HG03135 (cell line): ENCODE results near the gene CEACAM19.
"Not testable (repeated sequence)": the region's sequence is repeated elsewhere in the genome, so short reads cannot be mapped to it uniquely, and the experiment has no call there.

Experiments
- ATAC-seq: cut with Tn5 transposase; IDR thresholded peaks from one replicate; pipeline ENCODE4 v1.9.1; 2021; ENCODE audit warnings: mild to moderate bottlenecking, moderate library complexity; ENCODE audit not compliant: unreplicated experiment

Gene CEACAM19

GRCh38 chr19:44673510-44673909 is 2.2 kb downstream of the CEACAM19 start:
- ATAC-seq, result no peak

DNA sequence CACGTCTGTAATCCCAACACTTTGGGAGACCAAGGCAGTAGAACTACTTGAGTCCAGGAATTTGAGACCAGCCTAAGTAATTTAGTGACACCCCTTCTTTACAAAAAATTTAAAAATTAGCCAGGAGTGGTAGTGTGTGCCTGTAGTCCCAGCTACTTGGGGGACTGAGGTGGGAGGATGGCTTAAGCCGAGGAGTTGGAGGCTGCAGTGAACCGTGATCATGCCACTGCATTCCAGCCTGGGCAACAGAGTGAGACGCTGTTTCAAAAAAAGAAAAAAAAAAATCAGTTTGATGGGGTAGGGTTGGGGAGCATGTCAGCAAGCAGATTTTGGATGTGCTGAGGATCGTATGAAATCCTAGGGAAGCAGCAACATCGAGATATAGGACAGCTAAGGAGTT is 4.2 kb downstream of the CEACAM19 start:
- ATAC-seq, result no peak

- ATAC-seq, result no peak
Observed at GRCh38 chr19:44677019-44677811, 5.9 kb downstream of the CEACAM19 start.

DNA sequence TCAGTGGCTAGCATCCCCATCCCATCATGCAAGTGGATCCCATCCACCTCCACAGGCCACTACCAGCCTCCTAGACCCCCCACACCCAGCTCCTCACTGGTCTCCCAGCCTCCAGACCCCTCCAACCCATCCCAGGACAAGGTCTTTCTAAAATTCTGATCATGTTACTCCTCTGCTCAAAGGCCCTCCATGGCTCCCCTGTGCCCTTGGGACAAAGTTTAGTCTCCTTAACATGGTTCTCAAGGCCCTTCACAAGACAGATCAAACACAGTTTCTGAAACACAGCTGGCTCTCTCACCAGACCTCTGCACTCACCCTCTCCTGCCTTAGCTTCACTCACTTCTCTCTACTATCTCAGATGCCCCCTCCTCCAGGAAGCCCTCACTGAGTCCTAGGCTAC is 9.3 kb downstream of the CEACAM19 start:
- ATAC-seq, result no peak

GRCh38 chr19:44681992-44682790 is 10.9 kb downstream of the CEACAM19 start:
- ATAC-seq, result no peak

GRCh38 chr19:44682807-44683206 is 11.5 kb downstream of the CEACAM19 start:
- ATAC-seq, result no peak

DNA sequence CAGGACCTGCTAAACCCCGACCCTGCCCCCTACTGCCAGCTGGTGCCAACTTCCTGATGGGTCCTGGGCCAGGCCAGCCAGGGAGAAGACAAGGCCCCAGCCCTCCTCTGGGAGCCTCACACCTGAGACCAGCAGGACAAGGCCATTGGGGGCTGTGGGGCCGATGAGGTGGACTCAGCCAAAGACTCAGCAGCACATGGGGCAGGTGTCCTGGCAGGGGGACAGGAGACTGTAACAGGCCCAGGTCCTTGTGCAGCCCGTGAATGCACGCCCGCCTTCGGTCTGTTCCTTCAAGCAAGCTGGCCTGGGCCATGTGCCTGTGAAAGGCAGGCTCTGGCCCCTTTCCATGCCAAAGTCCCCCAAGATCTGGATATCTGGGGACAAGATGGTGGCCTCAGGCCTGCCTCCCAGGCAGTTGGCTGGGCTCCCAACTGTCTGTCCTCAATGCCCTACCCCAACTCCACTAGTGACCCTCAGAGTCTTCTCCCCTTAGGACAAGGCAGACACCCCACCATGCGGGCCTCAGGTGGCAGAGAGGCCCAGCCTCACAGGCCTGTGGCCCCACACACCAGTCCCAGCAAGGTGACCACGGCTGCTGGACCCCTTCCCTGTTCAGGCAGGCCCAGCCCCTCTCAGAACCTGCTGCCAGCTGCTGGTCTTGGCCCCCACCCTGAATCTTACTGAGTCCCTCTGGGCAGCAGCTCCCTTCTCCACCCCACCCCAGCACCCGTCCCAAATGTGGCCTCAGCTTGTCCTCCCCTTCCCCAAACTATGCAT is 12.3 kb downstream of the CEACAM19 start:
- no peak for ATAC-seq

DNA sequence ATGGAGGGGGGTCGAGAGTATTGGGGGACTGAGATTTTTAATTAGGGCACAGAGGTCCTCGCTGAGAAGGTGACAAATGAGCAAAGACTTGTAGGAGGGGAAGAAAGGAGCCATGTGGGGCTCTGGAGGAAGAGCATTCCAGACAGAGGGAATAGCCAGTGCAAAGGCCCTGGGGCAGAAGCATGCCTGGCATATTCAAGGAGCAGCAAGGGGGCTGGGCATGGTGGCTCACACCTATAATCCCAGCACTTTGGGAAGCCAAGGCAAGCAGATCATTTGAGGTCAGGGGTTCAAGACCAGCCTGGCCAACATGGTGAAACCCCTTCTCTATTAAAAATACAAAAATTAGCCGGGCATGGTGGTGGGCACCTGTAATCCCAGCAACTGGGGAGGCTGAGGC is 13.1 kb downstream of the CEACAM19 start:
- not testable (repeated sequence) for ATAC-seq

GRCh38 chr19:44684892-44685863 is 13.9 kb downstream of the CEACAM19 start:
- no peak for ATAC-seq

DNA sequence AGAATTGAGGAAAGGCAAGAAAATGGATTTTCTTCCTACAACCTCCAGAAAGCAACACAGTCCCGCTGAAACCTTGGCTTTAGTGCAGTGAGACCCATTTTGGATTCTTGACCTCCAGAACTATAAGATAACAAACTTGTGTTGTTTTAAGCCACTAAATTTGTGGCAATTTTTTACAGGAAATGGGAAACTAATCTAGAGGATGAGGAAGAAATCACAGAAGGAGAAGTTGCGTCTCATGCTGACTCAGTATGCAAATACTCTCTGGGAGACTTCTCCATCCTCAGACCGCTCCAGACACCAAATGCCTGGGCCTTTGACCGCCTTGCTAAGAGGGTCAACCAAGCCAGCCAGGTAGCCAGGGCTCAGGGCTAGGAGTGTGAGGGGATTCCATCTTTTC is 14.6 kb downstream of the CEACAM19 start:
- ATAC-seq, result no peak

DNA sequence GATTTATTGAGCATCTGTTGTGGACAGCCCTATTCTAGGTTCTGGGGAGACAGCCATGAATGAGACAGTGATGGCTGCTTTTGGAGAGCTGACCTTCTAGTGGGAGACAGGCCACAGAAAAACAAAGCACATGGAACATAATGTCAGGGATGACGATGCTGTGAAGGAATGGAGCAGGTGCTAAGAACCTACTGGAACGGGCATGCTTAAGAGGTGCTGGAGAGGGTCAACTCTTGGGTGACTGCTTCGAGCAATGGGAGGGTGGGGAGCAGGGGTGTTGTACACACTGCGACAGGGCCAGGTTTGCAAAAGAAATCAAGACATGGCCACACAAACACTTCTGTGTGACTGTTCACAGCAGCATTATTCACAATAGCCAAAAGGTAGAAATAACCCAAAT is 15.6 kb downstream of the CEACAM19 start:
- no peak for ATAC-seq

- ATAC-seq, result no peak
Observed at GRCh38 chr19:44687888-44688287, 16.6 kb downstream of the CEACAM19 start.

- no peak for ATAC-seq
Observed at GRCh38 chr19:44689290-44690130, 18.2 kb downstream of the CEACAM19 start.

DNA sequence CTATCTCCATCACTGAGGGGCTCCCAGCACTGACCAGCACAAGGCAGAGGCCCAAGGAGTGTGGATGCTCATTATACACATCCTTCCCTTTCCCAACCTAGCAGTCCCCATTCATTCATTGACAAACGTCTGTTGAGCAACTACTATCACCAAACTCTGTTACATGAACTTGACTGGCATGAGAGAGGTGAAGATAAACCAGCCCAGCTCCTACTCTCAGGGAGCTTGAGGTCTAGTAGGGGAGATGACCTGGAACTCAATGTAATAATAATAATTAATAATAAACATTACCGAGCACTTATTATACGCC is 18.8 kb downstream of the CEACAM19 start:
- no peak for ATAC-seq

- ATAC-seq, result no peak
Observed at GRCh38 chr19:44692379-44692721, 21.1 kb downstream of the CEACAM19 start.

- no peak for ATAC-seq
Observed at GRCh38 chr19:44694184-44694579, 22.9 kb downstream of the CEACAM19 start.

DNA sequence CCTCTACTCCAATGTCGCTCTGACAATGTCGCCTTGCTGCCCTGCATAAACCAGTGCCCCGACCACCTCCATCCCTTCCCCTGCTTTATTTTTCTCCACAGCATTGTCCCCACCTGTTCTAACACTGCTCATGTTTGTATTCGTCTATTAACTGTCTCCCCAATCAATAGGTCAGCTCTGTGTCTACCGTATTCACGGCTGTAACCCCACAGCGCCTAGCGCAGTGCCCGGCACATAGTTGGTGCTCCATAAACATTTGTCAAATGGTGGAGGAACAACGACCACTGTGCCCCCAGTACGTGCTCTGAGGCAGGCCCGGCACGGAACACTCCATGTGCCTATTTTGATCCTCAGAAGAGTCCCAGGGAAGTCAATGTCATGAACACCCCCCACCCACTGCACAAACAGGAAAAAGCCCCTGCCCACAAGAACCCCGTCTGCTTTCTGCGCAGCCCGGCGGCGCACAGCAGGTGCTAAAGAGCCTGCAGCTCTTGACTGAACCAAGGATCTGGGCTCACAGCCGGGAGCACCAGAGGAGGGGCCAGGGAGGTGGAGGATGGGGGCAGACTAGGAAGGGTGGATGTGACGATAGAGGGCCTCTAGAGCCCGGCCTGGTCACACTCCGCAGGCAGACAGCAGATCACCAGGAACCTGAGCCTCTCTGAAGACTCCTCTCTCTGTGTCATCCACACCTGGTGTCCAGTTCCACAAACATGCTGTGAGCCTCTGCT is 25.8 kb downstream of the CEACAM19 start:
- ATAC-seq, result no peak

GRCh38 chr19:44697670-44698034 is 26.4 kb downstream of the CEACAM19 start:
- ATAC-seq, result no peak
